ENCODE data around the gene KRT37. TPM values are rescaled to one million over a fixed set of nuclear protein-coding genes. Genes with fewer than 3 reads are reported as not detected.
"Not testable (repeated sequence)": the region's sequence is repeated elsewhere in the genome, so short reads cannot be mapped to it uniquely, and the experiment has no call there.

Gene KRT37
- total RNA-seq, 2 experiments from 2014 or later = not detected

- TF ChIP-seq CTCF (IDR thresholded peaks at IDR 0.05) = no peak
- Mint-ChIP-seq H3K4me3 (no peak overlapping the region), H3K9me3 (no peaks in the 10 kb centered on the region), H3K27ac (no peak overlapping the region), H3K4me1 (ENCODE audit: low read depth) (peaks cover 5% of the 10 kb centered on the region), H3K27me3 (peaks cover 5% of the 10 kb centered on the region), H3K36me3 (ENCODE audit: low read depth) (no peaks in the 10 kb centered on the region)
- H3K27me3 ChIP-seq (ENCODE audit: control insufficient read depth in 1 of 2, insufficient read depth in 2 of 2, low read length in 2 of 2) = no peaks in the 10 kb centered on the region
- no peaks in the 10 kb centered on the region for H3K4me1 ChIP-seq (ENCODE audit: insufficient read depth, low read length)
- ATAC-seq (ENCODE audit: poor library complexity) (no peak), DNase-seq (no peak)
- POLR2A ChIA-PET = no interaction called here
- H3K4me3 ChIP-seq (ENCODE audit: low read length) = no peak overlapping the region
- intact Hi-C loops (cut with DNase I, micrococcal nuclease) = no loop called here
- CTCF ChIA-PET = no interaction called here
- no peaks in the 10 kb centered on the region for H3K9me3 ChIP-seq (ENCODE audit: control insufficient read depth in 1 of 2, insufficient read depth in 1 of 2, low read length in 2 of 2)
- H3K27ac ChIP-seq (ENCODE audit: low read depth in 1 of 2, low read length in 2 of 2) = no peak overlapping the region
- H3K36me3 ChIP-seq (ENCODE audit: insufficient read depth, low read length) = no peaks in the 10 kb centered on the region
Measured at GRCh38 chr17:41429667-41430066, 5.3 kb upstream of the KRT37 start.

- DNase-seq = no peak
- Histone ChIP-seq H3K36me3 (ENCODE audit: insufficient read depth, low read length) (no peaks in the 10 kb centered on the region), H3K4me1 (ENCODE audit: insufficient read depth, low read length) (no peaks in the 10 kb centered on the region), H3K27me3 (ENCODE audit: control insufficient read depth in 1 of 2, insufficient read depth in 2 of 2, low read length in 2 of 2) (no peaks in the 10 kb centered on the region), H3K27ac (ENCODE audit: low read depth in 1 of 2, low read length in 2 of 2) (no peak overlapping the region), H3K9me3 (ENCODE audit: control insufficient read depth in 1 of 2, insufficient read depth in 1 of 2, low read length in 2 of 2) (peaks cover 0 to 5% of the 10 kb centered on the region in 2 experiments), H3K4me3 (ENCODE audit: low read length) (no peak overlapping the region)
- Mint-ChIP-seq H3K9me3 (no peaks in the 10 kb centered on the region), H3K27ac (no peak overlapping the region), H3K4me3 (no peak overlapping the region), H3K4me1 (ENCODE audit: low read depth) (no peaks in the 10 kb centered on the region), H3K27me3 (peaks cover 5% of the 10 kb centered on the region), H3K36me3 (ENCODE audit: low read depth) (no peaks in the 10 kb centered on the region)
- ChIA-PET CTCF (no interaction called here), POLR2A (no interaction called here)
- no peak for TF ChIP-seq CTCF (IDR thresholded peaks at IDR 0.05)
- intact Hi-C loops (cut with DNase I, micrococcal nuclease) = no loop called here
- no peak for ATAC-seq (ENCODE audit: poor library complexity)
Measured at GRCh38 chr17:41428591-41429291, 4.4 kb upstream of the KRT37 start.

- H3K4me3 Mint-ChIP-seq; CTCF ChIA-PET; H3K27ac Mint-ChIP-seq; DNase-seq; H3K9me3 Mint-ChIP-seq; H3K36me3 Mint-ChIP-seq (ENCODE audit: low read depth); H3K4me3 ChIP-seq (ENCODE audit: low read length); H3K27me3 Mint-ChIP-seq; H3K36me3 ChIP-seq (ENCODE audit: insufficient read depth, low read length); intact Hi-C loops (cut with DNase I, micrococcal nuclease); H3K27me3 ChIP-seq (ENCODE audit: control insufficient read depth in 1 of 2, insufficient read depth in 2 of 2, low read length in 2 of 2); H3K4me1 Mint-ChIP-seq (ENCODE audit: low read depth); H3K27ac ChIP-seq (ENCODE audit: low read depth in 1 of 2, low read length in 2 of 2); H3K4me1 ChIP-seq (ENCODE audit: insufficient read depth, low read length); ATAC-seq (ENCODE audit: poor library complexity); H3K9me3 ChIP-seq (ENCODE audit: control insufficient read depth in 1 of 2, insufficient read depth in 1 of 2, low read length in 2 of 2): not testable (repeated sequence)
- POLR2A ChIA-PET = interaction anchor here (0.5 kb wide), 1 partner anchor 1947 kb away, joined by 4 read pairs; no protein-coding TSS in a partner anchor
Measured at GRCh38 chr17:41422586-41422985, 1.8 kb downstream of the KRT37 start.

GRCh38 chr17:41421617-41422016 lies 2.8 kb downstream of the KRT37 start:
- no peak for ATAC-seq (ENCODE audit: poor library complexity)
- Mint-ChIP-seq H3K9me3 (no peaks in the 10 kb centered on the region), H3K36me3 (ENCODE audit: low read depth) (no peaks in the 10 kb centered on the region), H3K27me3 (no peaks in the 10 kb centered on the region), H3K4me1 (ENCODE audit: low read depth) (no peaks in the 10 kb centered on the region), H3K27ac (no peak overlapping the region), H3K4me3 (no peak overlapping the region)
- ChIA-PET CTCF (no interaction called here), POLR2A (no interaction called here)
- Histone ChIP-seq H3K4me1 (ENCODE audit: insufficient read depth, low read length) (no peaks in the 10 kb centered on the region), H3K36me3 (ENCODE audit: insufficient read depth, low read length) (no peaks in the 10 kb centered on the region), H3K27ac (ENCODE audit: low read depth in 1 of 2, low read length in 2 of 2) (no peak overlapping the region), H3K27me3 (ENCODE audit: control insufficient read depth in 1 of 2, insufficient read depth in 2 of 2, low read length in 2 of 2) (no peaks in the 10 kb centered on the region), H3K4me3 (ENCODE audit: low read length) (no peak overlapping the region), H3K9me3 (ENCODE audit: control insufficient read depth in 1 of 2, insufficient read depth in 1 of 2, low read length in 2 of 2) (peaks cover 0 to 5% of the 10 kb centered on the region in 2 experiments)
- no peak for DNase-seq
- TF ChIP-seq CTCF (IDR thresholded peaks at IDR 0.05) = no peak
- intact Hi-C loops (cut with DNase I, micrococcal nuclease) = no loop called here
